Measurements from ENCODE around the gene C3orf20. TPM values are rescaled to one million over a fixed set of nuclear protein-coding genes. Genes with fewer than 3 reads are reported as not detected.

Gene C3orf20
- total RNA-seq (2021) (not detected in 3 replicates), Bru-seq, nascent RNA (percentile 11 among the genes with signal in this experiment)
- long read RNA-seq, experiment 1 = 0 reads
- long read RNA-seq, experiment 2 = 0 reads
- long read RNA-seq, experiment 3 = 0 reads

- TF ChIP-seq EMX1 (CRISPR knock-in tag; IDR thresholded peaks at IDR 0.05) = no peak
- no peak for TF ChIP-seq FOXK1 (CRISPR knock-in tag; IDR thresholded peaks at IDR 0.05)
- TF ChIP-seq, protein P1, sequence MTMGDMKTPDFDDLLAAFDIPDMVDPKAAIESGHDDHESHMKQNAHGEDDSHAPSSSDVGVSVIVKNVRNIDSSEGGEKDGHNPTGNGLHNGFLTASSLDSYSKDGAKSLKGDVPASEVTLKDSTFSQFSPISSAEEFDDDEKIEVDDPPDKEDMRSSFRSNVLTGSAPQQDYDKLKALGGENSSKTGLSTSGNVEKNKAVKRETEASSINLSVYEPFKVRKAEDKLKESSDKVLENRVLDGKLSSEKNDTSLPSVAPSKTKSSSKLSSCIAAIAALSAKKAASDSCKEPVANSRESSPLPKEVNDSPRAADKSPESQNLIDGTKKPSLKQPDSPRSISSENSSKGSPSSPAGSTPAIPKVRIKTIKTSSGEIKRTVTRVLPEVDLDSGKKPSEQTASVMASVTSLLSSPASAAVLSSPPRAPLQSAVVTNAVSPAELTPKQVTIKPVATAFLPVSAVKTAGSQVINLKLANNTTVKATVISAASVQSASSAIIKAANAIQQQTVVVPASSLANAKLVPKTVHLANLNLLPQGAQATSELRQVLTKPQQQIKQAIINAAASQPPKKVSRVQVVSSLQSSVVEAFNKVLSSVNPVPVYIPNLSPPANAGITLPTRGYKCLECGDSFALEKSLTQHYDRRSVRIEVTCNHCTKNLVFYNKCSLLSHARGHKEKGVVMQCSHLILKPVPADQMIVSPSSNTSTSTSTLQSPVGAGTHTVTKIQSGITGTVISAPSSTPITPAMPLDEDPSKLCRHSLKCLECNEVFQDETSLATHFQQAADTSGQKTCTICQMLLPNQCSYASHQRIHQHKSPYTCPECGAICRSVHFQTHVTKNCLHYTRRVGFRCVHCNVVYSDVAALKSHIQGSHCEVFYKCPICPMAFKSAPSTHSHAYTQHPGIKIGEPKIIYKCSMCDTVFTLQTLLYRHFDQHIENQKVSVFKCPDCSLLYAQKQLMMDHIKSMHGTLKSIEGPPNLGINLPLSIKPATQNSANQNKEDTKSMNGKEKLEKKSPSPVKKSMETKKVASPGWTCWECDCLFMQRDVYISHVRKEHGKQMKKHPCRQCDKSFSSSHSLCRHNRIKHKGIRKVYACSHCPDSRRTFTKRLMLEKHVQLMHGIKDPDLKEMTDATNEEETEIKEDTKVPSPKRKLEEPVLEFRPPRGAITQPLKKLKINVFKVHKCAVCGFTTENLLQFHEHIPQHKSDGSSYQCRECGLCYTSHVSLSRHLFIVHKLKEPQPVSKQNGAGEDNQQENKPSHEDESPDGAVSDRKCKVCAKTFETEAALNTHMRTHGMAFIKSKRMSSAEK (CRISPR knock-in tag; IDR thresholded peaks at IDR 0.05; ENCODE audit: borderline replicate concordance) = no peak
- no peak for TF ChIP-seq ZNF423 (CRISPR knock-in tag; IDR thresholded peaks at IDR 0.05)
- no peak for TF ChIP-seq IRF2 (CRISPR knock-in tag; IDR thresholded peaks at IDR 0.05; ENCODE audit: borderline replicate concordance, low read depth)
- no peak for TF ChIP-seq USF2 (CRISPR knock-in tag; IDR thresholded peaks at IDR 0.05)
- no peak for TF ChIP-seq ZNF317 (CRISPR knock-in tag; IDR thresholded peaks at IDR 0.05; ENCODE audit: borderline replicate concordance, low read depth)
- TF ChIP-seq AFF4 (CRISPR knock-in tag; IDR thresholded peaks at IDR 0.05; ENCODE audit: borderline replicate concordance) = no peak
- TF ChIP-seq NFE2L1 (CRISPR knock-in tag; IDR thresholded peaks at IDR 0.05) = no peak
- no peak for TF ChIP-seq ZBTB21 (CRISPR knock-in tag; IDR thresholded peaks at IDR 0.05; ENCODE audit: borderline replicate concordance)
- TF ChIP-seq ZNF425 (CRISPR knock-in tag; conservative IDR thresholded peaks at IDR 0.05) = no peak
- TF ChIP-seq SMAD3 (CRISPR knock-in tag; IDR thresholded peaks at IDR 0.05; ENCODE audit: borderline replicate concordance) = no peak
- H3K4me3 Mint-ChIP-seq = no peak within 1 kb of the TSS
- peaks cover 4% of the 10 kb centered on the region for H3K9me3 Mint-ChIP-seq
- ChIA-PET POLR2A (no interaction called here), CTCF (interaction anchor here (2.4 to 5.8 kb wide), 2 partner anchors 106 to 246 kb away, joined by 35 to 59 read pairs; no protein-coding TSS in a partner anchor)
- no peak within 1 kb of the TSS for H3K27ac Mint-ChIP-seq
- ATAC-seq (no peak), DNase-seq (ENCODE audit: low spot score) (no peak)
- H3K27me3 Mint-ChIP-seq (ENCODE audit: low read depth) = no peaks in the 10 kb centered on the region
- H3K36me3 Mint-ChIP-seq = peaks cover 22% of the 10 kb centered on the region
- no peaks in the 10 kb centered on the region for H3K4me1 Mint-ChIP-seq
Measured at GRCh38 chr3:14674841-14675240, at the start of gene C3orf20. C3orf20 (plus strand) TSS chr3:14675141; CDS start chr3:14682714, 7,573 bp downstream.

DNA sequence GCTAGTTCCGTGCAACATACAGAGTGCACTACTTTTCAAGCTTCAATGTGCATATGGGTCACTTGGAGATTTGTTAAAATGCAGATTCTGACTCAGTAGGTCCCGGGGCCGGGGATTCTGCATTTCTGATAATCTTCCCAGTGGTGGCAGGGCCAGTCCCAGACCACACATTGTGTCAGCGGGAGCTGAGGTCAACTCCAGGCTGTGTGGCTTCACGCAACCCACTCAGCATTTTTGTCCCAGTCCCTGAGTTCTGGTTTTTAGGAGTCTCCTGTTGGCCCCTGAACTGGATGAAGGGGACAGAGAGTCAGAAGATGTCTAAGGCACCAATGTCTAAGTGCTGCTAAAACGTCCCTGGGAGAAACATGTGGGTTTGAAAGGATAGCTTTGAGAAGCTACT is 49.5 kb upstream of the C3orf20 start:
- CTCF ChIA-PET = interaction anchor here (1.2 to 1.7 kb wide), 4 partner anchors 8 to 422 kb away, joined by 3 read pairs; no protein-coding TSS in a partner anchor
- peaks cover 9% of the 10 kb centered on the region for H3K9me3 Mint-ChIP-seq
- no peak overlapping the region for H3K4me3 Mint-ChIP-seq
- H3K27me3 Mint-ChIP-seq (ENCODE audit: low read depth) = 0 out of 2 replicates have a peak, but pooled peaks cover 3% of the 10 kb centered on the region
- ATAC-seq (no peak), DNase-seq (ENCODE audit: low spot score) (no peak)
- POLR2A ChIA-PET = no interaction called here
- H3K36me3 Mint-ChIP-seq = no peaks in the 10 kb centered on the region
- peaks cover 20% of the 10 kb centered on the region for H3K4me1 Mint-ChIP-seq
- no peak overlapping the region for H3K27ac Mint-ChIP-seq
- no peak for TF ChIP-seq ZNF425 (CRISPR knock-in tag; conservative IDR thresholded peaks at IDR 0.05)
- TF ChIP-seq, protein P2, sequence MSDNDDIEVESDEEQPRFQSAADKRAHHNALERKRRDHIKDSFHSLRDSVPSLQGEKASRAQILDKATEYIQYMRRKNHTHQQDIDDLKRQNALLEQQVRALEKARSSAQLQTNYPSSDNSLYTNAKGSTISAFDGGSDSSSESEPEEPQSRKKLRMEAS (CRISPR knock-in tag; IDR thresholded peaks at IDR 0.05) = no peak
- TF ChIP-seq, protein P3, sequence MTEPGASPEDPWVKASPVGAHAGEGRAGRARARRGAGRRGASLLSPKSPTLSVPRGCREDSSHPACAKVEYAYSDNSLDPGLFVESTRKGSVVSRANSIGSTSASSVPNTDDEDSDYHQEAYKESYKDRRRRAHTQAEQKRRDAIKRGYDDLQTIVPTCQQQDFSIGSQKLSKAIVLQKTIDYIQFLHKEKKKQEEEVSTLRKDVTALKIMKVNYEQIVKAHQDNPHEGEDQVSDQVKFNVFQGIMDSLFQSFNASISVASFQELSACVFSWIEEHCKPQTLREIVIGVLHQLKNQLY (CRISPR knock-in tag; IDR thresholded peaks at IDR 0.05) = no peak
- no peak for TF ChIP-seq SMAD3 (CRISPR knock-in tag; IDR thresholded peaks at IDR 0.05; ENCODE audit: borderline replicate concordance)
- TF ChIP-seq, protein P4, sequence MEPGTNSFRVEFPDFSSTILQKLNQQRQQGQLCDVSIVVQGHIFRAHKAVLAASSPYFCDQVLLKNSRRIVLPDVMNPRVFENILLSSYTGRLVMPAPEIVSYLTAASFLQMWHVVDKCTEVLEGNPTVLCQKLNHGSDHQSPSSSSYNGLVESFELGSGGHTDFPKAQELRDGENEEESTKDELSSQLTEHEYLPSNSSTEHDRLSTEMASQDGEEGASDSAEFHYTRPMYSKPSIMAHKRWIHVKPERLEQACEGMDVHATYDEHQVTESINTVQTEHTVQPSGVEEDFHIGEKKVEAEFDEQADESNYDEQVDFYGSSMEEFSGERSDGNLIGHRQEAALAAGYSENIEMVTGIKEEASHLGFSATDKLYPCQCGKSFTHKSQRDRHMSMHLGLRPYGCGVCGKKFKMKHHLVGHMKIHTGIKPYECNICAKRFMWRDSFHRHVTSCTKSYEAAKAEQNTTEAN (CRISPR knock-in tag; IDR thresholded peaks at IDR 0.05) = no peak
- no peak for TF ChIP-seq TCF7 (CRISPR knock-in tag; IDR thresholded peaks at IDR 0.05; ENCODE audit: low read depth)
- TF ChIP-seq ZNF396 (CRISPR knock-in tag; IDR thresholded peaks at IDR 0.05; ENCODE audit: borderline replicate concordance) = no peak
- no peak for TF ChIP-seq ZNF423 (CRISPR knock-in tag; IDR thresholded peaks at IDR 0.05)

Measured in WTC11 (cell line).